HG02970 (cell line): ENCODE measurements around the gene NALCN.
"Not testable (repeated sequence)": the region's sequence is repeated elsewhere in the genome, so short reads cannot be mapped to it uniquely, and the experiment has no call there.

Experiments used
- ATAC-seq: cut with Tn5 transposase; IDR thresholded peaks from one replicate; pipeline ENCODE4 v1.9.1; 2021; ENCODE audit warnings: mild to moderate bottlenecking, moderate library complexity, moderate number of reproducible peaks; ENCODE audit not compliant: unreplicated experiment, low FRiP score

The NALCN gene

GRCh38 chr13:101343128-101343787 lies 73.0 kb downstream of the NALCN start:
- ATAC-seq, result no peak

GRCh38 chr13:101341464-101341863 lies 74.8 kb downstream of the NALCN start:
- ATAC-seq, result no peak

- no peak for ATAC-seq
Observed at GRCh38 chr13:101339202-101339601, 77.1 kb downstream of the NALCN start.

GRCh38 chr13:101332583-101332982 lies 83.7 kb downstream of the NALCN start:
- ATAC-seq, result no peak

GRCh38 chr13:101331731-101332130 lies 84.6 kb downstream of the NALCN start:
- ATAC-seq, result no peak

GRCh38 chr13:101327871-101328270 lies 88.4 kb downstream of the NALCN start:
- no peak for ATAC-seq

- no peak for ATAC-seq
Observed at GRCh38 chr13:101326710-101327109, 89.6 kb downstream of the NALCN start.

- no peak for ATAC-seq
Observed at GRCh38 chr13:101325423-101325822, 90.9 kb downstream of the NALCN start.

GRCh38 chr13:101323601-101324000 lies 92.7 kb downstream of the NALCN start:
- ATAC-seq, result no peak

GRCh38 chr13:101317986-101318523 lies 98.3 kb downstream of the NALCN start:
- no peak for ATAC-seq

- not testable (repeated sequence) for ATAC-seq
Observed at GRCh38 chr13:101313479-101313878, 102.8 kb downstream of the NALCN start.

- no peak for ATAC-seq
Observed at GRCh38 chr13:101309014-101309619, 107.2 kb downstream of the NALCN start.

GRCh38 chr13:101308247-101309013 lies 107.9 kb downstream of the NALCN start:
- no peak for ATAC-seq

- ATAC-seq, result no peak
Observed at GRCh38 chr13:101307181-101307701, 109.1 kb downstream of the NALCN start.

GRCh38 chr13:101306773-101307172 lies 109.5 kb downstream of the NALCN start:
- ATAC-seq, result no peak

GRCh38 chr13:101305981-101306411 lies 110.3 kb downstream of the NALCN start:
- ATAC-seq, result no peak

- no peak for ATAC-seq
Observed at GRCh38 chr13:101303521-101303920, 112.8 kb downstream of the NALCN start.

- no peak for ATAC-seq
Observed at GRCh38 chr13:101301053-101301452, 115.3 kb downstream of the NALCN start.

GRCh38 chr13:101300531-101300930 lies 115.8 kb downstream of the NALCN start:
- no peak for ATAC-seq

- no peak for ATAC-seq
Observed at GRCh38 chr13:101298517-101298916, 117.8 kb downstream of the NALCN start.

GRCh38 chr13:101297794-101298193 lies 118.5 kb downstream of the NALCN start:
- no peak for ATAC-seq
